ENCODE results near the gene ADARB1.

DNA sequence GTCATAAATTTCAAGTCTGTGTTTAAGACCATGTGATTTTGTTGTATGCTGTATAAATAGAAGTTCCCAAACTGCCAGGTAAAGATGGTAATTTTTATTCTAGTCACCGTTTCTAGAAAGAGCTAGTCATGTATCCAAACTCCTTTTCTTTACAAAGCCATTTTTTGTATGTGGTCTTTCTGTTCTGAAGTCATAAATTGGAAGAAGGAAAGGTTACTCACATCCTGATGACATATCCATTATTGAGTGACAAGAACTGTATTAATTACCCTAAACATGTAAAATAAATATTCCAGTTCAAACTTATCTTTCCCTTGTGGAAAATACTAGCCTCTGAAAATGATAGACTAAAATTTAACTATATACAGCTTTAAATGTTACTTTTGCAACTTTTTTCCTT lies 108.6 kb downstream of the ADARB1 start:
- TF ChIP-seq EZH2 (IDR thresholded peaks at IDR 0.05) (no peak), CTCF (IDR thresholded peaks at IDR 0.05) (no peak)
